ENCODE results near the gene COMMD9.

COMMD9 gene

GRCh38 chr11:36251823-36252222 is 37.4 kb downstream of the COMMD9 start:
- DNase-seq = no peak

GRCh38 chr11:36249246-36249645 is 40.0 kb downstream of the COMMD9 start:
- DNase-seq = no peak

- DNase-seq = no peak
Observed at GRCh38 chr11:36248436-36248835, 40.8 kb downstream of the COMMD9 start.

DNA sequence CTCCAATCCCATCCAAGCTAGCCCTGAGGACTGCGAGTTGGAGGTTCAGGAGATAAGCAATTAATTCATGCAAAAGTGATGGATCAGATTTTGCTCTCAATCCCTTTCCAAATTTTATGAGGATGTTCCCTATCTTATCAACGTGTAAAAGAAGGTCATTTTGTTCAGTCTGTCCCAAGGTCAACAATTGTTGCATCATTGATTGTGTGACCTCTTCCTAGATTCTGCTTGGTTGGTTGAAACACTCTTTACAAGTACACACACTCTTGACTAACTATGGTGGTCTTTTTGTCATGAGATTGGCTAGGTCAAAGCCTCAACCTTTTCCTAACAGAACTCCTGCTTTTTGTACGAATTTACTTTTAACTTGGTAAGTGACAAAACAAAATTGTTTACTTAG is 41.7 kb downstream of the COMMD9 start:
- no peak for DNase-seq

DNA sequence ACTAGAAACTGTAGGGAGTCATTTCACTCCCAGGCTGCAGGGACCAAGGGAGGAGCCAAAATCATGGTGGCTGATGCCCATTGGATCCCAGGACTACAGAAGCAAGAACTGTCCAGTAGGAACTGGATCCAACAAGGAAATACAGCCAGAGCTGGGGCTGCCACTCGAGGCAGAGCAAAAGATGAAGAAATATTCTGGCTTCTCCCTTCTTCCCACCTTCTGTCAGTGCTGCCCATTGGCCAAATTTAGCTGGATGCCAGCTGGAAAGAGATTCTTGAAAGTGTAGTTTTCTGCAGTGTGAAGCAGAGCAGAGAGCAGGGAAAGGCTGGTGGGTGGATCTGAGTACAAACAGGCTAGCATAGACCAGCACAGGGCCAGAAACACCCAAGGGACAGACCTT is 45.6 kb downstream of the COMMD9 start:
- DNase-seq = no peak

DNA sequence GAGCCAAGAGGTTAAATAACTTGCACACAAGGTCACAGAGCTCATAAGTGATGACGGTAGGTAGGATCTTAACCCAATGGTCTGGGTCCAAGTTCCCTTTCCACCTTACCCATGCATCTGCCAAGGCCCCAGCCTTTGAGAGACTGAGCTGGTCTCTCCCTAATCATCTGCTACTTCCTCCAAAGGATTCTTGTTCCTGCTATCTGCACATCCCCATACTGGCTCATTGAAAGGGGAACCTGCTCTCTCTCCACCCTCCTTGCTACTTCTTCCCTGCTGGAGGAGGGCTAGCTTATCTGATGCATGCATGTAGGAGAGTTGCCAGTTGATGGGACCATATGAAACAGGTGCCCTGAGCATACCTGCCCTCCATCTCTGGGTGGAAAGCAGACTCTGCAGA is 47.7 kb downstream of the COMMD9 start:
- no peak for DNase-seq

DNA sequence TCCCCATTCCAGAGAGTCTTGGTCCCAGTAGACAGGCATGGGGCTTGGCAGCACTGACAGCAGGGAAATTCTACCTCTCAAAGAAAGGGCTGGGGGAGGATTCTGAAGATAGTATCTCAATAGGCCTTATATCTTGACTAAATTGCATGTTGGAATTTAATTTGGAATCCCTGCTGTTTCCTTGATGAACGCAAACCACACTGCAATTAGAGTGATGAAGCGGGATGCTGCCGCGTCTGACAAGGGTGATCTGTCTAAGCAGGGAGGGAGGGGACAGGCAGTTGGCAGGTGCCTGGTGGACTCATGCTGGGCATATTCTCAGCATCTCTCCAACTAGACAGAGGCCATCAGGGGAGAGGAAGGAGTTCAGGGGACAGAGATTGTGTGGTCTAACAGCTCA is 48.4 kb downstream of the COMMD9 start:
- DNase-seq = no peak

DNA sequence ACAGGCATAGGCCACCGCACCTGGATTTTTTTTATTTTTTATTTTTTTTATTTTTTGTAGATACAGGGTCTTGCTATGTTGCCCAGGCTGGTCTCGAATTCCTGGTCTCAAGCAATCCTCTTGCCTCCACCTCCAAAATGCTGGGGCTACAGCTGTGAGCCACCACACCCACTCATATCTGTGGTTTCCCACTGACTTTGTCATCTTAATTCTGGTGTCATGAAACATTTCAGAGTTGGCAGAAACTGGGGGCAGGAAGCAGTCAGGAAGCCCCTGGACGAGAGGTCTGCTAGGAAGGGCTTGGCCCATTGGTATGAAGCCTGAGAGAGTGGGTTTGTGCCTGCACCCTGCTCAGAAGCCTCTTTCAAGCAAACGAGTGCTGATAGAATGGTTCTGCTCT is 49.1 kb downstream of the COMMD9 start:
- DNase-seq = no peak

GRCh38 chr11:36239636-36240035 is 49.6 kb downstream of the COMMD9 start:
- DNase-seq = no peak

GRCh38 chr11:36238881-36239280 is 50.3 kb downstream of the COMMD9 start:
- no peak for DNase-seq

GRCh38 chr11:36238036-36238631 is 51.1 kb downstream of the COMMD9 start:
- DNase-seq = no peak

GRCh38 chr11:36237391-36237790 is 51.8 kb downstream of the COMMD9 start:
- no peak for DNase-seq

DNA sequence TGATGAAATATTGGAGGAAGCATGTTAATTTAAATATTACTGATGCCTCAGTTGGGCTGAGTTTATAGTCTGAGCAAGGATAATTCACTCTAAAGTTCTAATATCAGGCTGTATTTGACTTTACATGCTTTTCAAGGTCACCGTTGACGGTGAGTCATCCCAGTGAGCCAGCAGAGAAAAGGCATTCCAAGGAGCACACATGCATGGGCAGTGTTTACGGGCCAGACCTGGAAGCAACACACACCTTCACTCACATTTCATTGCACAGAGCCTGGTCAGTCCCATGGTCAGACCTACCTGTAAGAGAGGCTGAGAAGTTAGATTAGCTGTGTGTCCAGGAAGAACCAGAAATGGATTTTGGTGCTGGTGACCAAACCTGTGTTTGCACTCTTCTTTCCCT is 53.5 kb downstream of the COMMD9 start:
- DNase-seq = no peak

DNA sequence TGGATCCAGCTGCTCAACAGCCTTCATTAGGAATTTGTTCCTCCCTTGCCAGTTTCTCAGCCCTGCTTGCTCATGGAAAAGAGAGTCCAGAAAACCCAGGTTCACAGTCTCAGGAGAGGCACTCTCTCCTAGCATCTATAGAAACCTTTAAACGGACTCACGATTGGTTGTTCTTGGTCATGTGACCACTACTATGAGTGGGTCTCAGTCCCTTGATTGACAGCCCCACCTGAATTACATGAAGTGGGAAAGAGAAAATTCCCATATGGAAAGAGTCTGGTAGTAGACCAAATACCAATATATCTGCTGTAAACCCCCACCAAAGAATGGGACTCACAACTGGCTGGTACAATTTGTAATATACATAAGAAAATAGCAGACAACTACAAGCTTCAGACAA is 54.4 kb downstream of the COMMD9 start:
- no peak for DNase-seq

DNA sequence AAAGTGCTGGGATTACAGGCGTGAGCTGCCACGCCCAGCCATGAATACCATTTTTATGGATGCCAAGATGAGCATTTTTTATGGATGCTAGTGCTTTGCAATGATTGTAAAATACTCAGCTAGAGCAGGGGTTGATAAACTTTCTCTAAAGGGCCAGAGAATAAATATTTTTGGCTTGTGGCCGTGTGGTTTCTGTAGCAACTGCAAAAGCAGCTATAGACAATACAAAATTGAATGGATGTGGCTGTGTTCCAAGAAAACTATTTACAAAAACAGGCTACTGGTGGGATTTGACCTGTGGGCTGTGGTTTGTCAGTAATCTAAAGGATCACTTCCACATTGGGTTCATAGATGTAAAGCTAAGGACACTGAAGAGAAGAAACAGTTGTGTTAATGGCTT is 56.0 kb downstream of the COMMD9 start:
- no peak for DNase-seq

- no peak for DNase-seq
Observed at GRCh38 chr11:36230779-36231699, 58.2 kb downstream of the COMMD9 start.

DNA sequence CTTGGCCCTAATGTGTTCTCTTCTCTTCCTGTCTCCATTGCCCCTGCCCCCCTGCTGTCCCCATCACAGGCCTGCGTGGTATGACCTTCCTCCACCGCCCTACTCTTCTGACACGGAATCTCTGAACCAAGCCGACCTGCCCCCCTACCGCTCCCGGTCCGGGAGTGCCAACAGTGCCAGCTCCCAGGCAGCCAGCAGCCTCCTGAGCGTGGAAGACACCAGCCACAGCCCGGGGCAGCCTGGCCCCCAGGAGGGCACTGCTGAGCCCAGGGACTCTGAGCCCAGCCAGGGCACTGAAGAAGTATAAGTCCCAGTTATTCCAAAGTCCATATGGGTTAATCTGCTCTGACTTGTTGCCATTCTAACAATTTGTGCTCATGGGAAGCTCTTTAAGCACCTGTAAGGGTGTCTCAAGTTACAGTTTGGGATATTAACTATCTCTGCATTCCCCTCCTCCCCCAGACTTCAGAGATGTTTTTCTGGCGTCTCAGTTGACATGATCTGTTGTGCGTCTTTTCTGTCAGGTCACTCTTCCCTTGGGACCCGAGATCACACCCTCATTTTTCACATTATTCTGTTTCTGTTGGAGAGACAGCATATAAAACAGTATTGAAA is 60.0 kb downstream of the COMMD9 start:
- no peak for DNase-seq

- no peak for DNase-seq
Observed at GRCh38 chr11:36228689-36229088, 60.5 kb downstream of the COMMD9 start.

- no peak for DNase-seq
Observed at GRCh38 chr11:36227044-36227443, 62.2 kb downstream of the COMMD9 start.

GRCh38 chr11:36224209-36224882 is 64.9 kb downstream of the COMMD9 start:
- DNase-seq = no peak

DNA sequence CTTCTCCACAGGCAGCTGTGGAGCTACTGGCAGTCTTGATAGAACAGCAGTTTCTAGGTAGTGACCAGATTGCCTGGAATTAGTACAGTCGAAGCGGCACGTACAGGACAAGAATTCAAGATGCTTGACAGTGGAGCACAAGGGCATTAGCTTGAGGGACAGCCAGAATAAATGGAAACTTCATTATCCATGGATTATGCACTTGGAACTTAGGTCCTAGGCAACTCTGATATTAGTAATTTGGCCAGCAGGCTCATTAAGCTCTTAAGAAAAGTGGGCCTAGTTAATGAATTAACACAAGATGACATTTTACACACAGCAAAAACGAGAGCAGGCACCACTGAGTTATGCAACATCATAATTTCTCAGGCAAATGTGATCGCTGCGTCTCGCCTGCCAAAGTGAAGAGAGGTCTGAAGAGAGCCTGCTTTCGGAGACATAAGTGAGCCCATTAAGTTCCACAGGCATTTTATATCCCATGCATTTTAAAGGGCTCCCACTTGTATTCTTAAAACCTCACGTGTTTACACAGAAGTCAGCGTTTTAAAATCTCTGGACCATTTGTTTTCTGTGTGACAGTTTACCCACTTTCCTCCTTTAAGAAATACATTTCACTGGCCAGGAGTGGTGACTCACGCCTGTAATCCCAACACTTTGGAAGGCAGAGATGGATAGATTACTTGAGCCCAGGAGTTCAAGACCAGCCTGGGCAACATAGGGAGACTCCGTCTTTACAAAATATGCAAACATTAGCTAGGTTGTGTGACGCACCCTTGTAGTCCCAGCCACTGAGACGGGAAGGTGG is 66.2 kb downstream of the COMMD9 start:
- no peak for DNase-seq
